ENCODE data around the gene RACK1. TPM values are rescaled to one million over a fixed set of nuclear protein-coding genes. Genes with fewer than 3 reads are reported as not detected.
A peak's percentile ranks its signal among the peaks of the same experiment; 100 is the strongest.

RACK1 gene
- total RNA-seq, 1 donor from 2014 or later = 2,172 TPM

DNA sequence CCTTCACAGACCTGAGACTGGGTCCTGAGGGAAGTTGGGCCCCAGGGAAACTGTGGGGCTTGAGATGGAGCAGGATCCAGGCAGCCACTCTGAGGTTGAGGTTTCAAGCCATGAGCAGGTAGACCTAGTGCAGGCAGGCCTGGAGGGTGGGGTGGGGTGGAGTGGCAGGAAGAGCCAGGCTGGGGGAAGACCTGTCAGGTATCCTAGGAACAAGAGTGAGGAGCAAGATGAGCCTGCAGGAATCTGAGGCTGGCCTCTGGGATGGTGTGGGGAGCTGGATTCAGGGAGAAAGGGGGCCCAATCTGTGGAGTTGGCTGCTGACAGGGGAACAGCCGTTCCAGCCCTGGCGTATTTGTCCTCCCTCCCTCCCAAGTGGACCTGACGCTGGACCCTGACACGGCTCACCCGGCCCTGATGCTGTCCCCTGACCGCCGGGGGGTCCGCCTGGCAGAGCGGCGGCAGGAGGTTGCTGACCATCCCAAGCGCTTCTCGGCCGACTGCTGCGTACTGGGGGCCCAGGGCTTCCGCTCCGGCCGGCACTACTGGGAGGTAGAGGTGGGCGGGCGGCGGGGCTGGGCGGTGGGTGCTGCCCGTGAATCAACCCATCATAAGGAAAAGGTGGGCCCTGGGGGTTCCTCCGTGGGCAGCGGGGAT is 9.8 kb downstream of the RACK1 start:
- no peak overlapping the region for H3K27ac Mint-ChIP-seq
- no peaks in the 10 kb centered on the region for H3K27me3 Mint-ChIP-seq
- H3K4me1 Mint-ChIP-seq = peaks cover 37% of the 10 kb centered on the region

DNA sequence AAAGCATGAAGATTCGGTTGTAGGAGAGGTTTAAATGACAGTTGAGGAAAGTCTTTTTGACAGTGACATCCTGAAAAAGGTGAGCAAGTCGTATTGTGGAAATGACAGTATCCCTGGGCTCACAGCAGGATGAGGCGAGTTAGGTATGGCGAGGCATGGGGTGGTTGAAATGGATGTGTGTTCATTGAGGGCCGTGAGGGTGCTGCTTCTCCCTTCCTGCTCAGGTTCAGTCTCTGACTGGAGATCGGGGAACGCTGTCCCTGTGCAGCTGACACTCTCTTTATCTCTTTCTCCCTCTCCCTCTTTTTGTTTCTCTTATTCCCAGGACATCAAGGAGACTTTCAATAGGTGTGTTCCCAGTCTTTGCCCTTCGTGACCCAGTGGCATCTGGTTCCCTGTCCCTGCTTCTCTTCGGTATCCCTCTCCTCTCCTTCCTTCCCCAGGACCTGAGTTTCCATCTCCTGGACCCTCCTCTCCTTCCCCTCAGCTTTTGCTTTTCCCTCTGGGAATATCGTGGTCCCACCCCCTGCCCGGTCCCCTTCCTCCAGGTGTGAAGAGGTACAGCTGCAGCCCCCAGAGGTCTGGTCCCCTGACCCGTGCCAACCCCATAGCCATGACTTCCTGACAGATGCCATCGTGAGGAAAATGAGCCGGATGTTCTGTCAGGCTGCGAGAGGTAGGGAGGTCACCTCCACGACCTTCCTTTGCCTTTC is 10.5 kb downstream of the RACK1 start:
- Mint-ChIP-seq H3K36me3 (ENCODE audit: low read depth) (peaks cover 74% of the 10 kb centered on the region), H3K4me3 (no peak overlapping the region), H3K27me3 (no peaks in the 10 kb centered on the region), H3K27ac (no peak overlapping the region), H3K4me1 (peaks cover 33% of the 10 kb centered on the region), H3K9me3 (no peaks in the 10 kb centered on the region)
- no peak for DNase-seq
- intact Hi-C loops (cut with micrococcal nuclease) = no loop called here

More for the DNA sequence above, 9.8 kb downstream of the RACK1 start:
- Mint-ChIP-seq H3K9me3 (no peaks in the 10 kb centered on the region), H3K36me3 (ENCODE audit: low read depth) (peaks cover 81% of the 10 kb centered on the region), H3K4me3 (no peak overlapping the region)
- intact Hi-C loops (cut with micrococcal nuclease) = no loop called here
- DNase-seq = no peak

DNA sequence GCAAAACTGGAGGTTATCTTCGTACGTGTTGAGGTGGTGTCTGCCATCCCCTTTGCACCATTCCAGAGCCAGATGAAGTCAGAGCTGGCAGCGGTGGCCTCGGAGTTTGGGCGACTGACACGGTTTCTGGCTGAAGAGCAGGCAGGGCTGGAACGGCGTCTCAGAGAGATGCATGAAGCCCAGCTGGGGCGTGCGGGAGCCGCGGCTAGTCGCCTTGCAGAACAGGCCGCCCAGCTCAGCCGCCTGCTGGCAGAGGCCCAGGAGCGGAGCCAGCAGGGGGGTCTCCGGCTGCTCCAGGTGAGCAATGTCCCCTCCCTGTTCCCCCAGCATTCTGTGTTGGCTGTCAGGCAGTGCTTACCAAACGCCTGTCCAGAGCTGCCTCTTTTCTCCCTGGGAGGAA is 11.1 kb downstream of the RACK1 start:
- H3K36me3 Mint-ChIP-seq (ENCODE audit: low read depth) = peaks cover 68% of the 10 kb centered on the region
- no peak overlapping the region for H3K27ac Mint-ChIP-seq
- no peak overlapping the region for H3K4me3 Mint-ChIP-seq
- peaks cover 28% of the 10 kb centered on the region for H3K4me1 Mint-ChIP-seq
- DNase-seq = no peak
- no peaks in the 10 kb centered on the region for H3K9me3 Mint-ChIP-seq
- no peaks in the 10 kb centered on the region for H3K27me3 Mint-ChIP-seq
- intact Hi-C loops (cut with micrococcal nuclease) = no loop called here

DNA sequence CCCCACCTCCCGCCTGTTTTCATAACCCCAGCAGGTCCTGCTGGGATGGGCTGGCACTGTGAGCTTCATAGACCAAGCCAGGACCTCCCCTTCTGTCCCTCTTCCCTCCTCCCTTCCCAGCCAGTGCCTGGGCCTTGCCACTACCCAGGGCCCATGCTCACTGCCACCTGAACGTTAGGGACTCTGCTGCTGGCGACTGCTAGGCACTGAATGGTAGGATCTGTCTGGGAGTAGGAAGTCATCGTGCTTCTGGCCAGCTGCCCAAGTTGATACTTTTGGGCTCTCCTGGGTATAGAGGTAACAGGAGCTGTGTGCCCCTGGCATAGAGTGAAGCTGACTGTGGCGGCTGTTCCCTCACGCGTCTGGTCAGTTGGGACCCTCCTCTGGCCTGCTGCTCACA is 12.3 kb downstream of the RACK1 start:
- intact Hi-C loops (cut with micrococcal nuclease) = no loop called here
- Mint-ChIP-seq H3K4me1 (peaks cover 23% of the 10 kb centered on the region), H3K27me3 (no peaks in the 10 kb centered on the region), H3K4me3 (no peak overlapping the region), H3K27ac (no peak overlapping the region), H3K9me3 (no peaks in the 10 kb centered on the region), H3K36me3 (ENCODE audit: low read depth) (peaks cover 56% of the 10 kb centered on the region)
- no peak for DNase-seq

DNA sequence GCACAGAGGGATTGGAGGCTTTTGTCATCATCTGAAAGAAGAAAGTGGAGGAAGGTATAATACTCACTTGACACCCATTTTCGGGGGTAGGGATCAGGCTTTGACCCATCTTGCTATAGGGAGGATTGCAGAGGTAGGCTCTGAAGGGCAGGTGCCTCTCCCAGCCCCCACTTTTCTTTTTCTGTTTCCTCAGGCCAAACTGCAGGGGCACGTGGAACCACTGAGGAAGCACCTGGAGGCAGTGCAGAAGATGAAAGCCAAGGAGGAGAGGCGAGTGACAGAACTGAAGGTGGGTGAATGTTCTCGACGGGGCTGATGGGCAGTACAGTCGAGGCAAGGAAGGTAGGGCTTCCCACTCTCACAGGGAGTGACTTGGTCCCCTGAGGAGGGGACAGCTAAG is 13.2 kb downstream of the RACK1 start:
- no peaks in the 10 kb centered on the region for H3K9me3 Mint-ChIP-seq
- no peaks in the 10 kb centered on the region for H3K27me3 Mint-ChIP-seq
- no peak overlapping the region for H3K4me3 Mint-ChIP-seq
- H3K4me1 Mint-ChIP-seq = peaks cover 28% of the 10 kb centered on the region
- DNase-seq = no peak
- H3K27ac Mint-ChIP-seq = peak overlapping the region; percentile 60
- peaks cover 49% of the 10 kb centered on the region for H3K36me3 Mint-ChIP-seq (ENCODE audit: low read depth)
- intact Hi-C loops (cut with micrococcal nuclease) = no loop called here

DNA sequence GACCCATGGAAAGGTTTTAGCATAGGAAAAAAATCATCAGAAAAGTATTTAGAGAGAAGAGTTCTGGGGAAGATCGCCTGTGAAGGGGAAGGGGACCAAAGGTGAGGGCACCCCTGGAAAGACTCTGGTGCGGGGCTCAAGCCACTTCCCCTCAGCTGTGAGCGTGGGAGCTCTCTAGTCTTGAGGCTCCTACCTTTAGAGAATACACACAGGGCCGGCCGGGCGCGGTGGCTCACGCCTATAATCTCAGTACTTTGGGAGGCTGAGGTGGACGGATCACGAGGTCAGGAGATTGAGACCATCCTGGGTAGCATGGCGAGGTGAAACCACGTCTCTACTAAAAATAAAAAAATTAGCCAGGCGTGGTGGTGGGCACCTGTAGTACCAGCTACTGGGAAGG is 13.7 kb downstream of the RACK1 start:
- Mint-ChIP-seq H3K27me3 (no peaks in the 10 kb centered on the region), H3K36me3 (ENCODE audit: low read depth) (peaks cover 43% of the 10 kb centered on the region), H3K27ac (peak overlapping the region; percentile 36), H3K4me3 (no peak overlapping the region), H3K9me3 (no peaks in the 10 kb centered on the region), H3K4me1 (peaks cover 30% of the 10 kb centered on the region)
- intact Hi-C loops (cut with micrococcal nuclease) = no loop called here
- DNase-seq = no peak

DNA sequence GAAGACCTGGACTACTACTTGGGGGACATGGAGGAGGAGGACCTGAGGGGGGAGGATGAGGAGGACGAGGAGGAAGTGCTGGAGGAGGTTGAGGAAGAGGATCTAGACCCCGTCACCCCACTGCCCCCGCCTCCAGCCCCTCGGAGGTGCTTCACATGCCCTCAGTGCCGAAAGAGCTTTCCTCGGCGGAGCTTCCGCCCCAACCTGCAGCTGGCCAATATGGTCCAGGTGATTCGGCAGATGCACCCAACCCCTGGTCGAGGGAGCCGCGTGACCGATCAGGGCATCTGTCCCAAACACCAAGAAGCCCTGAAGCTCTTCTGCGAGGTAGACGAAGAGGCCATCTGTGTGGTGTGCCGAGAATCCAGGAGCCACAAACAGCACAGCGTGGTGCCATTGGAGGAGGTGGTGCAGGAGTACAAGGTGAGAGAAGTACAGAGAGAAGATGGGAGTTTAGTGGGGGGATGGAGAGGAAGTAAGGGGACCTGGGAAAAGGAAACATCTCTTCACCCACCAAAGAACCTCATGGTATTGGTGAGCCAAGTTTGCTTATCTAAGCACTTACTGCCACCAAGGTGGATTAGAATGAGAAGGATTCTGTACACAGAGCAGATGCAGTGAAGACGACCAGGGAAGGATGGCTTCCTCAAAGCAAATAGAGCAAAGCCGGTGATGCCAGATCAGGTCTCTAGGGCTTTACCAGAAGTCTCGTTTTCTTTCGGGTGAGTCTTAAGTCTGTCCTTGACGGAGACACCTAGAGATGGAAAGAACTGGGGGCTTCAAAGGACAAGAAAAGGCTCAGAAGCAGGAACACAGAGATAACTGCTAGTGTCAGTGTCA is 19.1 kb downstream of the RACK1 start:
- peak; percentile 80 for DNase-seq
- H3K36me3 Mint-ChIP-seq (ENCODE audit: low read depth) = peaks cover 23% of the 10 kb centered on the region
- H3K27me3 Mint-ChIP-seq = peaks cover 5% of the 10 kb centered on the region
- intact Hi-C loops (cut with micrococcal nuclease) = no loop called here
- peaks cover 5% of the 10 kb centered on the region for H3K9me3 Mint-ChIP-seq
- peak overlapping the region; percentile 99 for H3K27ac Mint-ChIP-seq
- peaks cover 57% of the 10 kb centered on the region for H3K4me1 Mint-ChIP-seq
- peak overlapping the region; percentile 98 for H3K4me3 Mint-ChIP-seq

DNA sequence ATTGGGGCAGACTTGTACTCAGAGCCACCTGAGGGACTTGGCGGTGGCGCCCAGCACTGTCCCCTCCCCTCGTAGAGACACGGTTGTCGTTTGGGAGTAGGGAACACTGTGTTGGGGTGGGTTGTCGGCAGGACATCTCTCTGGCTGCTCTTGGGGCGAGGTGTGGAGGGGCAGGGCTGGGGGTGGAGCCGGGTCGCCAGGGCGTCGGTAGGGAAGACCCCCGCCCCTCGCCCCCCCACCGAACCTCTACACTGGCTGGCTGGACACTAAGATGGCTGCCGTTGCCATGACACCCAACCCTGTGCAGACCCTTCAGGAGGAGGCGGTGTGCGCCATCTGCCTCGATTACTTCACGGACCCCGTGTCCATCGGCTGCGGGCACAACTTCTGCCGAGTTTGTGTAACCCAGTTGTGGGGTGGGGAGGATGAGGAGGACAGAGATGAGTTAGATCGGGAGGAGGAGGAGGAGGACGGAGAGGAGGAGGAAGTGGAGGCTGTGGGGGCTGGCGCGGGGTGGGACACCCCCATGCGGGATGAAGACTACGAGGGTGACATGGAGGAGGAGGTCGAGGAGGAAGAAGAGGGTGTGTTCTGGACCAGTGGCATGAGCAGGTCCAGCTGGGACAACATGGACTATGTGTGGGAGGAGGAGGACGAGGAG is 19.8 kb downstream of the RACK1 start:
- Mint-ChIP-seq H3K4me3 (peak overlapping the region; percentile 98), H3K27me3 (peaks cover 5% of the 10 kb centered on the region), H3K27ac (peak overlapping the region; percentile 99), H3K36me3 (ENCODE audit: low read depth) (peaks cover 18% of the 10 kb centered on the region), H3K4me1 (peaks cover 50% of the 10 kb centered on the region), H3K9me3 (peaks cover 5% of the 10 kb centered on the region)
- intact Hi-C loops (cut with micrococcal nuclease) = loop anchor here (1.0 to 2.0 kb wide), 5 partner anchors 19 to 421 kb away; partner anchors contain the start of genes MGAT1, RACK1 and TRIM52
- DNase-seq = no peak

DNA sequence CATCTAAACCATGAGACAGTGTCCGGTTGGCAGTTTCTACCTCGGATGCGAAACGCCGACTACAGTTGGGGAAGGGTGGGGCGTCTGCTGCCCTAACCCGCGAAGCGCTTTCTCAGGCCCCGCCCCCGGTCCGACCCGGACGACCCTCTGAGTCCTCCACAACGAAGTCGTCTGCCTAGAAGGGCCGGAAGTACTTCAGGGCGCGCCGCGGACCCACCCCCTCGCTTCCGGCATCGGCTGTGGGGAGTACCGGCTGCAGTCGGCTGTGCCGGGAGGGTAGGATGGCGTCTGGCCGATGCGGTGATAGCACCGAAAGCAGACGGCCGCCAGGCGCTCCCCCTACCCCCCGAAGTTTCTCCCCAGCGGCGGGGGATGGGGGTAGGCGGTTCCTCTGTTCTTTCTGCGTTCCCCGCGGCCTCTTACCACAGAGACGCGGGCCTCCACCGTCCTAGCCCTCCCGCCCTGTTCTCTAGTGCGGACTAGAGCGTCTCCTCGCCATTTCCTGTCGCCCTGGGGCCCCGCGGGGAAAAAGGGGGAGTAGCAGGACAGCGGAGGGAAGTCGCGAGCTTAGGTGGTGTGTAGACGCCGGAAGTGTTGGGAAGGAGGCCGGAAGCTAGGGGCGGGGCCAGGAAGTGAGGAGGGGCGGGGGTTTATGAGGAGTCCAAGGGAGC is 20.5 kb downstream of the RACK1 start, which contains the start of gene TRIM41:
TSS of gene TRIM41 (plus strand) at position 224 of the 671 bp plus-strand sequence. CDS start 719 bp downstream, outside the sequence.
- Mint-ChIP-seq H3K27me3 (peaks cover 5% of the 10 kb centered on the region), H3K27ac (peak within 1 kb of the TSS; percentile 99), H3K36me3 (ENCODE audit: low read depth) (peaks cover 18% of the 10 kb centered on the region), H3K4me3 (peak within 1 kb of the TSS; percentile 98), H3K4me1 (peaks cover 53% of the 10 kb centered on the region), H3K9me3 (peaks cover 5% of the 10 kb centered on the region)
- DNase-seq = peak; percentile 99
- intact Hi-C loops (cut with micrococcal nuclease) = loop anchor here (1.0 to 2.0 kb wide), 5 partner anchors 20 to 420 kb away; partner anchors contain the start of genes MGAT1, RACK1 and TRIM52

DNA sequence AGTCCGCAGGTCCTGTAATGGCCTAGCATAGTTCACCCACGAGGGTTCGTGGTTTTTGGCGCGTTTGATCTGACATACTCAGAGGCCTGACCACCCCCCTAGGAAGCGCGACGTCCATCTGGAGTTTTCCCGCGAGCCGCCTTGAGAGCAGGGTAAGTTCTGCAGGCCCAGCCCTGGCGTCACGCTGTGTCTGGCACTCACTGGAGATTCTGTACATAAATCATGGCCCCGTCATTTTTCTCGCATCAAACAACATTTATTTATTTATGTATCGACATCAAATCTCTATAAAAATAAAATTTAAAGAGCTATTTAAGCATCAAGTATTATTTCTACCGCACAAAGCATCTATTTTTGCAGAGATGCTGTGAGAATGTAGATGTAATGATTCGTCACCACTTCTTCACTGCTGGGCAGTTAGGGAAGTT is 21.1 kb downstream of the RACK1 start:
- H3K27me3 Mint-ChIP-seq = peaks cover 5% of the 10 kb centered on the region
- intact Hi-C loops (cut with micrococcal nuclease) = loop anchor here (1.0 to 2.0 kb wide), 7 partner anchors 15 to 420 kb away; partner anchors contain the start of genes MGAT1, RACK1 and TRIM52
- peaks cover 5% of the 10 kb centered on the region for H3K9me3 Mint-ChIP-seq
- peak overlapping the region; percentile 98 for H3K4me3 Mint-ChIP-seq
- peak overlapping the region; percentile 99 for H3K27ac Mint-ChIP-seq
- peaks cover 19% of the 10 kb centered on the region for H3K36me3 Mint-ChIP-seq (ENCODE audit: low read depth)
- peaks cover 58% of the 10 kb centered on the region for H3K4me1 Mint-ChIP-seq
- DNase-seq = no peak

DNA sequence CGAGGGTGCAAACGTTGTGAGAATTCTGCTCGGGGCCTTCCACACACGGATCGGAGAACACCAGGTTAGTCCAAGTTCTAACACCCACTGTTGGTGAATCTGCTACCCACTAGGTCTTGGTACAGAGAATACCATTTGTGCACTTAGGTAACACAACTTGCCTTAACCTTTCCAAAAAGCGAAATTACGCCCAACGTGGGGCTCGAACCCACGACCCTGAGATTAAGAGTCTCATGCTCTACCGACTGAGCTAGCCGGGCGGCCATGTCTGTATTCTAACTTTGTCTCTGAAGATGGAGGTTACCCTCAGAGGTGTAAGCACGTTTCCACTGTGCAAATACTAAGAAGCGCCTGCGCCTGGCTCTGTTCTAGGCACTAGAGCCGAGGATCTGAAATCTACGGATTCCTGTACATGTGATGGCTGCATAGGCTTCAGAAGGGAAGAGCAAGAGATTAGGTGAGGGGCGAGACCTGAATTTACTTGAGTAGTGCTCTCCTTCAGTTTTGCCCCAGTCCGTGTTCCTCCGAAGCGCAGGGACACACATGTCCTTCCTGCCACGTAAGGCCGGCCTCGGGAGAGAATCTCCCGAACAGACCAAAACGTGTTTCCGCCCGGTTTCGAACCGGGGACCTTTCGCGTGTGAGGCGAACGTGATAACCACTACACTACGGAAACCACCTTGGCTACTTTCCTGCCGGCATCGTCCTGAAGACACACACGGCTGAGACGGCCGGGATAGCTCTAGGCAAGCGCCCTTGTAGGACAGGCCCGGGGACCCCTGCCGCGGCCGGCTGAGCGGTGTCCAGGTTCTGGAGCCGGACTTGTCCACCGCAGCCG is 21.7 kb downstream of the RACK1 start:
- intact Hi-C loops (cut with micrococcal nuclease) = loop anchor here (1.0 to 2.0 kb wide), 5 partner anchors 15 to 419 kb away; partner anchors contain the start of gene MGAT1
- peak overlapping the region; percentile 99 for H3K27ac Mint-ChIP-seq
- DNase-seq = peak; percentile 99
- H3K4me3 Mint-ChIP-seq = peak overlapping the region; percentile 98
- peaks cover 5% of the 10 kb centered on the region for H3K27me3 Mint-ChIP-seq
- peaks cover 5% of the 10 kb centered on the region for H3K9me3 Mint-ChIP-seq
- H3K36me3 Mint-ChIP-seq (ENCODE audit: low read depth) = peaks cover 19% of the 10 kb centered on the region
- H3K4me1 Mint-ChIP-seq = peaks cover 62% of the 10 kb centered on the region
